ENCODE results near the gene SYT17. TPM values are rescaled to one million over a fixed set of nuclear protein-coding genes. Genes with fewer than 3 reads are reported as not detected.

The SYT17 gene
- polyA plus RNA-seq, 1 donor (not counting 4 experiments of a cell fraction or from before 2014, with no cell fraction given) = not detected

- dilution Hi-C loops (cut with MboI; ENCODE audit: extremely low pct_ligation_motif_present, low sequenced_read_pairs) = no loop called here
These were observed 60.0 kb downstream of the SYT17 start for GRCh38 chr16:19228052-19228451.

GRCh38 chr16:19228575-19228974 lies 60.5 kb downstream of the SYT17 start:
- no peak overlapping the region for H3K4me3 ChIP-seq (ENCODE audit: control insufficient read depth in 2 of 3, extremely low read depth in 1 of 3, insufficient read depth in 2 of 3, low read depth in 1 of 3, low read length in 3 of 3)
- no peak overlapping the region for H2AFZ ChIP-seq (ENCODE audit: control insufficient read depth, low read length)
- H4K20me1 ChIP-seq (ENCODE audit: control insufficient read depth, extremely low read depth, insufficient read depth, low read length) = no peaks in the 10 kb centered on the region
- dilution Hi-C loops (cut with MboI; ENCODE audit: extremely low pct_ligation_motif_present, low sequenced_read_pairs) = no loop called here
- no peak overlapping the region for H3K9ac ChIP-seq (ENCODE audit: control insufficient read depth, extremely low read depth, insufficient read depth, low read length)
- TF ChIP-seq CTCF (optimal IDR thresholded peaks at IDR 0.05 in 1 of 3, IDR thresholded peaks at IDR 0.05 in 1 of 3, conservative IDR thresholded peaks at IDR 0.05 in 1 of 3; ENCODE audit: extremely low read depth in 1 of 3, insufficient read depth in 2 of 3, low read length in 3 of 3) (no peak), EZH2 (IDR thresholded peaks at IDR 0.05; ENCODE audit: low read length) (no peak)
- no peak overlapping the region for H3K27ac ChIP-seq (ENCODE audit: control insufficient read depth, insufficient read depth, low read length)
- FAIRE-seq (no peak), DNase-seq (ENCODE audit: low read depth, low spot score) (no peak)
- H3K4me2 ChIP-seq (ENCODE audit: control insufficient read depth, extremely low read depth, insufficient read depth, low read depth, low read length) = no peak overlapping the region
- no peaks in the 10 kb centered on the region for H3K9me1 ChIP-seq (ENCODE audit: control insufficient read depth, extremely low read depth, insufficient read depth, low read length)
- no peaks in the 10 kb centered on the region for H3K9me3 ChIP-seq (ENCODE audit: control insufficient read depth, low read depth, low read length)
- H3K4me1 ChIP-seq (ENCODE audit: control insufficient read depth, extremely low read depth, insufficient read depth, low read length) = no peaks in the 10 kb centered on the region
- no peaks in the 10 kb centered on the region for H3K36me3 ChIP-seq (ENCODE audit: control insufficient read depth in 2 of 2, extremely low read depth in 1 of 2, insufficient read depth in 2 of 2, low read length in 2 of 2)
- no peaks in the 10 kb centered on the region for H3K27me3 ChIP-seq (ENCODE audit: control insufficient read depth, extremely low read depth, insufficient read depth, low read length)
- H3K79me2 ChIP-seq (ENCODE audit: control insufficient read depth, insufficient read depth, low read length) = no peaks in the 10 kb centered on the region

More at GRCh38 chr16:19228052-19228451, 60.0 kb downstream of the SYT17 start:
- no peak for DNase-seq (ENCODE audit: low read depth, low spot score)
- H4K20me1 ChIP-seq (ENCODE audit: control insufficient read depth, extremely low read depth, insufficient read depth, low read length) = no peaks in the 10 kb centered on the region
- H3K4me2 ChIP-seq (ENCODE audit: control insufficient read depth, extremely low read depth, insufficient read depth, low read depth, low read length) = no peak overlapping the region
- H3K9me1 ChIP-seq (ENCODE audit: control insufficient read depth, extremely low read depth, insufficient read depth, low read length) = no peaks in the 10 kb centered on the region
- no peak overlapping the region for H2AFZ ChIP-seq (ENCODE audit: control insufficient read depth, low read length)
- no peaks in the 10 kb centered on the region for H3K79me2 ChIP-seq (ENCODE audit: control insufficient read depth, insufficient read depth, low read length)
- H3K9me3 ChIP-seq (ENCODE audit: control insufficient read depth, low read depth, low read length) = no peaks in the 10 kb centered on the region
- no peaks in the 10 kb centered on the region for H3K4me1 ChIP-seq (ENCODE audit: control insufficient read depth, extremely low read depth, insufficient read depth, low read length)
- H3K27me3 ChIP-seq (ENCODE audit: control insufficient read depth, extremely low read depth, insufficient read depth, low read length) = no peaks in the 10 kb centered on the region
- H3K9ac ChIP-seq (ENCODE audit: control insufficient read depth, extremely low read depth, insufficient read depth, low read length) = no peak overlapping the region
- H3K36me3 ChIP-seq (ENCODE audit: control insufficient read depth in 2 of 2, extremely low read depth in 1 of 2, insufficient read depth in 2 of 2, low read length in 2 of 2) = no peaks in the 10 kb centered on the region
- TF ChIP-seq EZH2 (IDR thresholded peaks at IDR 0.05; ENCODE audit: low read length) (no peak), CTCF (optimal IDR thresholded peaks at IDR 0.05 in 1 of 3, IDR thresholded peaks at IDR 0.05 in 1 of 3, conservative IDR thresholded peaks at IDR 0.05 in 1 of 3; ENCODE audit: extremely low read depth in 1 of 3, insufficient read depth in 2 of 3, low read length in 3 of 3) (no peak)
- FAIRE-seq = no peak
- no peak overlapping the region for H3K27ac ChIP-seq (ENCODE audit: control insufficient read depth, insufficient read depth, low read length)
- no peak overlapping the region for H3K4me3 ChIP-seq (ENCODE audit: control insufficient read depth in 2 of 3, extremely low read depth in 1 of 3, insufficient read depth in 2 of 3, low read depth in 1 of 3, low read length in 3 of 3)
